ENCODE data around the gene HVCN1. TPM values are rescaled to one million over a fixed set of nuclear protein-coding genes. Genes with fewer than 3 reads are reported as not detected.
A peak's percentile ranks its signal among the peaks of the same experiment; 100 is the strongest.
"Not testable (repeated sequence)": the region's sequence is repeated elsewhere in the genome, so short reads cannot be mapped to it uniquely, and the experiment has no call there.

The HVCN1 gene
- total RNA-seq, 2 donors from 2014 or later, result 2.8 to 6.3 TPM

- Mint-ChIP-seq H3K9me3 (no peaks in the 10 kb centered on the region), H3K36me3 (no peaks in the 10 kb centered on the region), H3K27ac (peak within 1 kb of the TSS; percentile 81 to 88)
- ATAC-seq (peak; percentile 99 to 100), DNase-seq (ENCODE audit: low spot score in 2 of 2) (peak; percentile 96 to 98)
These were observed 74.9 kb downstream of the HVCN1 start, which contains the start of gene TCTN1 for GRCh38 chr12:110613771-110614684. Gene TCTN1 (plus strand): TSS chr12:110614129. CDS start chr12:110614183, 54 bp downstream.

- no peaks in the 10 kb centered on the region for H3K36me3 Mint-ChIP-seq
- DNase-seq (ENCODE audit: low spot score in 2 of 2), result no peak
- H3K27ac Mint-ChIP-seq, result peak overlapping the region; percentile 81 to 88
- no peaks in the 10 kb centered on the region for H3K9me3 Mint-ChIP-seq
- ATAC-seq, result no peak
These were observed 75.7 kb downstream of the HVCN1 start for GRCh38 chr12:110613071-110613770.

- ATAC-seq (no peak), DNase-seq (ENCODE audit: low spot score in 2 of 2) (no peak)
- peak overlapping the region; percentile 90 to 95 for H3K27ac Mint-ChIP-seq
- no peaks in the 10 kb centered on the region for H3K9me3 Mint-ChIP-seq
- H3K36me3 Mint-ChIP-seq, result no peaks in the 10 kb centered on the region
These were observed 82.7 kb downstream of the HVCN1 start for GRCh38 chr12:110606253-110606611.

- H3K9me3 Mint-ChIP-seq, H3K36me3 Mint-ChIP-seq, H3K27ac Mint-ChIP-seq: not testable (repeated sequence)
- DNase-seq (ENCODE audit: low spot score in 2 of 2) (peak in 1 of 2 donors; percentile 51), ATAC-seq (peak; percentile 83 to 88)
These were observed 86.7 kb downstream of the HVCN1 start for GRCh38 chr12:110602085-110602814.

GRCh38 chr12:110600254-110600653 is 88.7 kb downstream of the HVCN1 start:
- DNase-seq (ENCODE audit: low spot score in 2 of 2) (no peak), ATAC-seq (peak in 1 of 2 donors; percentile 38)
- Mint-ChIP-seq H3K9me3 (no peaks in the 10 kb centered on the region), H3K27ac (no peak overlapping the region), H3K36me3 (no peaks in the 10 kb centered on the region)

- Mint-ChIP-seq H3K9me3 (no peaks in the 10 kb centered on the region), H3K27ac (no peak overlapping the region), H3K36me3 (no peaks in the 10 kb centered on the region)
- no peak for ATAC-seq
- DNase-seq (ENCODE audit: low spot score in 2 of 2), result no peak
These were observed 89.6 kb downstream of the HVCN1 start for GRCh38 chr12:110599334-110599733.

Other genes starting within 250 kb of the HVCN1 start
- 100 to 1,000 TPM; 298 to 315 TPM for gene ARPC3, start 238.8 kb downstream of the HVCN1 start, total RNA-seq
- gene GPN3, start 220.9 kb downstream of the HVCN1 start, total RNA-seq, result 10 to 100 TPM; 49.9 to 74.0 TPM
- 10 to 100 TPM; 17.4 to 41.5 TPM for gene FAM216A, start 220.3 kb downstream of the HVCN1 start, total RNA-seq
- 100 to 1,000 TPM; 113 to 122 TPM for gene VPS29, start 187.0 kb downstream of the HVCN1 start, total RNA-seq
- gene RAD9B, start 186.8 kb downstream of the HVCN1 start, total RNA-seq, result 1 to 10 TPM; 1.9 to 2.0 TPM
- 10 to 100 TPM; 40.4 to 46.7 TPM for gene PPTC7, start 105.8 kb downstream of the HVCN1 start, total RNA-seq
- gene TCTN1, start 75.0 kb downstream of the HVCN1 start, total RNA-seq, result 10 to 100 TPM in 1 of 2 donors, 1 to 10 TPM in 1; 3.3 to 10.4 TPM
- 100 to 1,000 TPM; 190 to 343 TPM for gene PPP1CC, start 53.8 kb upstream of the HVCN1 start, total RNA-seq
- not detected for gene CCDC63, start 157.9 kb upstream of the HVCN1 start, total RNA-seq
- not detected for gene MYL2, start 231.5 kb upstream of the HVCN1 start, total RNA-seq

Measured in activated naive CD4-positive, alpha-beta T cell treated with anti-CD3 and anti-CD28 coated beads, Interleukin-2, amount 50 U/mL, for 72 hours (primary cell).